ENCODE data around the gene FSCN2. TPM values are rescaled to one million over a fixed set of nuclear protein-coding genes. Genes with fewer than 3 reads are reported as not detected.

FSCN2 gene
- total and polyA plus RNA-seq, 2 donors from 2014 or later, result 0.26 to 3.8 TPM

GRCh38 chr17:81494626-81495377, 33.4 kb upstream of the FSCN2 start:
- intact Hi-C loops (cut with DNase I), result no loop called here
- H3K4me1 ChIP-seq (ENCODE audit: control insufficient read depth in 2 of 3, insufficient read depth in 2 of 3, low read depth in 1 of 3, low read length in 3 of 3), result peaks cover 0 to 4% (median 0%) of the 10 kb centered on the region in 3 donors
- no peaks in the 10 kb centered on the region for H3K27me3 ChIP-seq (ENCODE audit: control insufficient read depth, insufficient read depth, low read length)
- no peaks in the 10 kb centered on the region for H3K36me3 ChIP-seq (ENCODE audit: control insufficient read depth in 2 of 3, insufficient read depth in 3 of 3, low read length in 3 of 3)
- no peak for TF ChIP-seq CTCF (IDR thresholded peaks at IDR 0.05; ENCODE audit: borderline replicate concordance, extremely low read depth, insufficient read depth)
- DNase-seq, result peak in 1 of 5 donors; percentile 13
- no peak overlapping the region for H3K9ac ChIP-seq (ENCODE audit: low read length in 3 of 3)
- H3K4me3 ChIP-seq (ENCODE audit: low read length in 3 of 3), result no peak overlapping the region
- H3K27ac ChIP-seq (ENCODE audit: low read depth in 2 of 2, low read length in 2 of 2), result no peak overlapping the region
- H3K9me3 ChIP-seq (ENCODE audit: control insufficient read depth in 2 of 3, insufficient read depth in 1 of 3, low read length in 3 of 3), result no peaks in the 10 kb centered on the region
- no peak for FAIRE-seq

- DNase-seq, result peak in 1 of 5 donors; percentile 19
- no peak for TF ChIP-seq CTCF (IDR thresholded peaks at IDR 0.05; ENCODE audit: borderline replicate concordance, extremely low read depth, insufficient read depth)
- Histone ChIP-seq H3K27ac (ENCODE audit: low read depth in 2 of 2, low read length in 2 of 2) (no peak overlapping the region), H3K4me3 (ENCODE audit: low read length in 3 of 3) (no peak overlapping the region), H3K27me3 (ENCODE audit: control insufficient read depth, insufficient read depth, low read length) (no peaks in the 10 kb centered on the region), H3K36me3 (ENCODE audit: control insufficient read depth in 2 of 3, insufficient read depth in 3 of 3, low read length in 3 of 3) (no peaks in the 10 kb centered on the region), H3K4me1 (ENCODE audit: control insufficient read depth in 2 of 3, insufficient read depth in 2 of 3, low read depth in 1 of 3, low read length in 3 of 3) (peaks cover 0 to 2% (median 0%) of the 10 kb centered on the region in 3 donors), H3K9ac (ENCODE audit: low read length in 3 of 3) (no peak overlapping the region), H3K9me3 (ENCODE audit: control insufficient read depth in 2 of 3, insufficient read depth in 1 of 3, low read length in 3 of 3) (no peaks in the 10 kb centered on the region)
- intact Hi-C loops (cut with DNase I), result no loop called here
- FAIRE-seq, result no peak
Measured at GRCh38 chr17:81498953-81499600, 29.1 kb upstream of the FSCN2 start.

GRCh38 chr17:81499601-81499970, 28.6 kb upstream of the FSCN2 start:
- TF ChIP-seq CTCF (IDR thresholded peaks at IDR 0.05; ENCODE audit: borderline replicate concordance, extremely low read depth, insufficient read depth), result no peak
- peaks cover 0 to 2% (median 0%) of the 10 kb centered on the region in 3 donors for H3K4me1 ChIP-seq (ENCODE audit: control insufficient read depth in 2 of 3, insufficient read depth in 2 of 3, low read depth in 1 of 3, low read length in 3 of 3)
- no peaks in the 10 kb centered on the region for H3K9me3 ChIP-seq (ENCODE audit: control insufficient read depth in 2 of 3, insufficient read depth in 1 of 3, low read length in 3 of 3)
- H3K27ac ChIP-seq (ENCODE audit: low read depth in 2 of 2, low read length in 2 of 2), result no peak overlapping the region
- DNase-seq (no peak), FAIRE-seq (no peak)
- intact Hi-C loops (cut with DNase I), result no loop called here
- no peaks in the 10 kb centered on the region for H3K36me3 ChIP-seq (ENCODE audit: control insufficient read depth in 2 of 3, insufficient read depth in 3 of 3, low read length in 3 of 3)
- no peak overlapping the region for H3K4me3 ChIP-seq (ENCODE audit: low read length in 3 of 3)
- no peaks in the 10 kb centered on the region for H3K27me3 ChIP-seq (ENCODE audit: control insufficient read depth, insufficient read depth, low read length)
- no peak overlapping the region for H3K9ac ChIP-seq (ENCODE audit: low read length in 3 of 3)

Measured in kidney (tissue), 14 donors.